ENCODE measurements around the gene SRSF2. TPM values are rescaled to one million over a fixed set of nuclear protein-coding genes. Genes with fewer than 3 reads are reported as not detected.
"Not testable (repeated sequence)": the region's sequence is repeated elsewhere in the genome, so short reads cannot be mapped to it uniquely, and the experiment has no call there.

SRSF2 gene
- total RNA-seq, 4 donors from 2014 or later = 185 to 403 (median 242) TPM

- Histone ChIP-seq H3K27ac (no peak overlapping the region), H3K9me3 (no peaks in the 10 kb centered on the region), H3K4me3 (no peak overlapping the region), H3K27me3 (no peaks in the 10 kb centered on the region), H3K4me1 (peaks cover 0 to 19% (median 4%) of the 10 kb centered on the region in 4 donors), H3K36me3 (peaks cover 0 to 59% (median 4%) of the 10 kb centered on the region in 3 donors)
- DNase-seq = no peak
- TF ChIP-seq CTCF (IDR thresholded peaks at IDR 0.05) = no peak
- no peak for TF ChIP-seq POLR2A (IDR thresholded peaks at IDR 0.05)
Measured at GRCh38 chr17:76742958-76743357, 5.8 kb upstream of the SRSF2 start.

GRCh38 chr17:76740329-76741118 is 3.4 kb upstream of the SRSF2 start:
- H3K36me3 ChIP-seq = peaks cover 0 to 38% (median 4%) of the 10 kb centered on the region in 3 donors
- TF ChIP-seq POLR2A (IDR thresholded peaks at IDR 0.05) (no peak), CTCF (IDR thresholded peaks at IDR 0.05) (no peak)
- peaks cover 0 to 20% (median 4%) of the 10 kb centered on the region in 4 donors for H3K4me1 ChIP-seq
- peak overlapping the region in 1 of 4 donors; percentile 28 for H3K27ac ChIP-seq
- no peak for DNase-seq
- no peaks in the 10 kb centered on the region for H3K27me3 ChIP-seq
- no peak overlapping the region for H3K4me3 ChIP-seq
- H3K9me3 ChIP-seq = no peaks in the 10 kb centered on the region

- not testable (repeated sequence) for H3K27me3 ChIP-seq, DNase-seq, H3K4me3 ChIP-seq, H3K9me3 ChIP-seq
- peaks cover 0 to 29% (median 8%) of the 10 kb centered on the region in 4 donors for H3K4me1 ChIP-seq
- H3K27ac ChIP-seq = peak overlapping the region in 1 of 4 donors; percentile 28
- peaks cover 0 to 37% (median 0%) of the 10 kb centered on the region in 3 donors for H3K36me3 ChIP-seq
Measured at GRCh38 chr17:76739568-76740115, 2.5 kb upstream of the SRSF2 start.

GRCh38 chr17:76738468-76738850 is 1.3 kb upstream of the SRSF2 start:
- H3K36me3 ChIP-seq = peaks cover 0 to 37% (median 0%) of the 10 kb centered on the region in 3 donors
- peaks cover 0 to 41% (median 13%) of the 10 kb centered on the region in 4 donors for H3K4me1 ChIP-seq
- no peaks in the 10 kb centered on the region for H3K27me3 ChIP-seq
- H3K4me3 ChIP-seq = peak overlapping the region; percentile 89 to 97 (median 92)
- H3K27ac ChIP-seq = peak overlapping the region; percentile 99 to 100 (median 100)
- DNase-seq = no peak
- TF ChIP-seq CTCF (IDR thresholded peaks at IDR 0.05) = no peak
- no peak for TF ChIP-seq POLR2A (IDR thresholded peaks at IDR 0.05)
- no peaks in the 10 kb centered on the region for H3K9me3 ChIP-seq

- peaks cover 0 to 38% (median 0%) of the 10 kb centered on the region in 3 donors for H3K36me3 ChIP-seq
- H3K27me3 ChIP-seq = no peaks in the 10 kb centered on the region
- peak in 3 of 6 experiments; percentile 3 to 23 (median 12) for TF ChIP-seq CTCF (IDR thresholded peaks at IDR 0.05)
- peak; percentile 45 to 58 for TF ChIP-seq POLR2A (IDR thresholded peaks at IDR 0.05)
- H3K9me3 ChIP-seq = no peaks in the 10 kb centered on the region
- H3K27ac ChIP-seq = peak within 1 kb of the TSS; percentile 99 to 100 (median 100)
- peak within 1 kb of the TSS; percentile 89 to 97 (median 92) for H3K4me3 ChIP-seq
- peaks cover 0 to 46% (median 13%) of the 10 kb centered on the region in 4 donors for H3K4me1 ChIP-seq
- DNase-seq = peak; percentile 87 to 96 (median 95)
Measured at GRCh38 chr17:76737676-76738467, 741 bp upstream of the SRSF2 start, which contains the start of gene MFSD11. TSS of gene MFSD11 (plus strand) at chr17:76738119. CDS start at chr17:76738353, 234 bp downstream.

Data from Peyer's patch (tissue), 4 donors.